ENCODE results near the gene FBXW12. TPM values are rescaled to one million over a fixed set of nuclear protein-coding genes. Genes with fewer than 3 reads are reported as not detected.

Gene FBXW12
- total RNA-seq, 4 donors from 2014 or later: not detected

DNA sequence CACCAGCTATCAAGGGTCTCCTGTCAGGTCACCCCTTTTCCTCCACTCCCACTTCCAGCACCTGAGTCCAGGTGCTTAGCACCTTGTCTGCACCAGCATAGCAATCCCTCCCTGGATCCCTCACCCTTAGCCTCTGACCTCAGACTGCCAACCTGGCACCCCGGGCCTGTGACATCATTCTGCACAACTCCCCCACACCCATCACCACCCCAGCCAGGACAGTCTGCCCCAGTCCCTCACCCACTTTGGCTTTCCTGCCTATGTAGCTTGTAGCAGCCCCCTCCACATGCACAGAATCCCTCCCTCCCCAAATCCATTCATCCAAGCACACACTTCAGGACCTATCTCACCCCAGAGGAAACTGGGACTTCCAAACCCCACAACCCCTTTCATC is 58.7 kb downstream of the FBXW12 start:
- TF ChIP-seq, protein P1, sequence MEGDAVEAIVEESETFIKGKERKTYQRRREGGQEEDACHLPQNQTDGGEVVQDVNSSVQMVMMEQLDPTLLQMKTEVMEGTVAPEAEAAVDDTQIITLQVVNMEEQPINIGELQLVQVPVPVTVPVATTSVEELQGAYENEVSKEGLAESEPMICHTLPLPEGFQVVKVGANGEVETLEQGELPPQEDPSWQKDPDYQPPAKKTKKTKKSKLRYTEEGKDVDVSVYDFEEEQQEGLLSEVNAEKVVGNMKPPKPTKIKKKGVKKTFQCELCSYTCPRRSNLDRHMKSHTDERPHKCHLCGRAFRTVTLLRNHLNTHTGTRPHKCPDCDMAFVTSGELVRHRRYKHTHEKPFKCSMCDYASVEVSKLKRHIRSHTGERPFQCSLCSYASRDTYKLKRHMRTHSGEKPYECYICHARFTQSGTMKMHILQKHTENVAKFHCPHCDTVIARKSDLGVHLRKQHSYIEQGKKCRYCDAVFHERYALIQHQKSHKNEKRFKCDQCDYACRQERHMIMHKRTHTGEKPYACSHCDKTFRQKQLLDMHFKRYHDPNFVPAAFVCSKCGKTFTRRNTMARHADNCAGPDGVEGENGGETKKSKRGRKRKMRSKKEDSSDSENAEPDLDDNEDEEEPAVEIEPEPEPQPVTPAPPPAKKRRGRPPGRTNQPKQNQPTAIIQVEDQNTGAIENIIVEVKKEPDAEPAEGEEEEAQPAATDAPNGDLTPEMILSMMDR (IDR thresholded peaks at IDR 0.05 in 4 of 5, conservative IDR thresholded peaks at IDR 0.05 in 1 of 5): no peak
- no peak for TF ChIP-seq POLR2A (IDR thresholded peaks at IDR 0.05)
- intact Hi-C loops (cut with DNase I; ENCODE audit: low total_unique reads): no loop called here
- no peak overlapping the region for H3K27ac ChIP-seq

DNA sequence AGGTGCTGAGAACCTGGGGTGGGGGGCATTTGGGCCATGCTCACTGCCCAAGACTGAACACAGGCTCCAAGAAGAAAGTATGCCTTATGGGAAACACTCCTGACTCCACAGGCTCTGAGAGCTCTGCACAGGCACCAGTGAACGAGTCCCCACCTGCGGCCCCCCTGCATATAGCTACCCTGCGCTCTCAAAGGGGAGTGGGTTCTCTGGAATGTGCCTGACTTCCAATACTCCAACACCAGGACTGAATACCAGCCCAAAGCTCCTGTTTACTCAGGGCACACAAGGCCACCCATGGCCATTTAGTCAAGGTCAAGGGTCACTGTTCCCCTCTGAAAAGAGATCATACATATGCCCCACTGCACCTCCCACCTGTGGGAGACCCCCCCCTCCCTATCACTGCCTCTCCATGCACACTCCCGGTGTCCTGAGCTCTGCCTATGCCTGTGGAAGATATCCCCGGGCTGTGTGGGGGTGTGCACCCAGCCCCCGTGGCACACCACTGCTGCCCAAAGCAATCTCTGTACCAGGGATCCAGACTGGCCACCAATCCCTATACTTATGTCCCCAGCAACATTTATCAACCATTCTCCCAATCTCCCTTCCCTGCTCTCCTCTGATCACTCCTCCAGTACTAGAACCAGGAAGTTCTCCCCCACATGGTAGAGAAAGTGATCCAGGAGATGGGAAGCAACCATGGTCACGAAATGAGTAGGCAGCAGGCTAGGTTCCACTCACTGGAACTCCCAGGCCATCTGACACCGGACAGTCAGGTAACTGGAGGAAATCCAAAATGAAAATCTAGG is 59.4 kb downstream of the FBXW12 start:
- DNase-seq (no peak), ATAC-seq (no peak)
- in situ Hi-C loops (cut with MboI; ENCODE audit: low sequenced_read_pairs in 4 of 4) (loop anchor here in 2 of 4 donors (10.0 kb wide), 1 partner anchor 157 kb away; no protein-coding TSS in a partner anchor), intact Hi-C loops (cut with DNase I; ENCODE audit: low total_unique reads) (no loop called here)
- Histone ChIP-seq H3K4me3 (no peak overlapping the region), H3K36me3 (no peaks in the 10 kb centered on the region), H3K4me1 (peaks cover 5% of the 10 kb centered on the region in 2 donors), H3K9me3 (no peaks in the 10 kb centered on the region), H3K27ac (no peak overlapping the region), H3K27me3 (peaks cover 0 to 10% (median 0%) of the 10 kb centered on the region in 3 donors)
- TF ChIP-seq POLR2A (IDR thresholded peaks at IDR 0.05): no peak
- TF ChIP-seq, protein P1 (IDR thresholded peaks at IDR 0.05 in 4 of 5, conservative IDR thresholded peaks at IDR 0.05 in 1 of 5): no peak

More for the DNA sequence above, 58.7 kb downstream of the FBXW12 start:
- Histone ChIP-seq H3K36me3 (no peaks in the 10 kb centered on the region), H3K4me1 (peaks cover 5 to 9% of the 10 kb centered on the region in 2 donors), H3K4me3 (no peak overlapping the region), H3K27me3 (peaks cover 0 to 10% (median 0%) of the 10 kb centered on the region in 3 donors), H3K9me3 (no peaks in the 10 kb centered on the region)
- ATAC-seq (no peak), DNase-seq (no peak)
- in situ Hi-C loops (cut with MboI; ENCODE audit: low sequenced_read_pairs in 4 of 4): loop anchor here in 2 of 4 donors (10.0 kb wide), 1 partner anchor 156 kb away; no protein-coding TSS in a partner anchor

DNA sequence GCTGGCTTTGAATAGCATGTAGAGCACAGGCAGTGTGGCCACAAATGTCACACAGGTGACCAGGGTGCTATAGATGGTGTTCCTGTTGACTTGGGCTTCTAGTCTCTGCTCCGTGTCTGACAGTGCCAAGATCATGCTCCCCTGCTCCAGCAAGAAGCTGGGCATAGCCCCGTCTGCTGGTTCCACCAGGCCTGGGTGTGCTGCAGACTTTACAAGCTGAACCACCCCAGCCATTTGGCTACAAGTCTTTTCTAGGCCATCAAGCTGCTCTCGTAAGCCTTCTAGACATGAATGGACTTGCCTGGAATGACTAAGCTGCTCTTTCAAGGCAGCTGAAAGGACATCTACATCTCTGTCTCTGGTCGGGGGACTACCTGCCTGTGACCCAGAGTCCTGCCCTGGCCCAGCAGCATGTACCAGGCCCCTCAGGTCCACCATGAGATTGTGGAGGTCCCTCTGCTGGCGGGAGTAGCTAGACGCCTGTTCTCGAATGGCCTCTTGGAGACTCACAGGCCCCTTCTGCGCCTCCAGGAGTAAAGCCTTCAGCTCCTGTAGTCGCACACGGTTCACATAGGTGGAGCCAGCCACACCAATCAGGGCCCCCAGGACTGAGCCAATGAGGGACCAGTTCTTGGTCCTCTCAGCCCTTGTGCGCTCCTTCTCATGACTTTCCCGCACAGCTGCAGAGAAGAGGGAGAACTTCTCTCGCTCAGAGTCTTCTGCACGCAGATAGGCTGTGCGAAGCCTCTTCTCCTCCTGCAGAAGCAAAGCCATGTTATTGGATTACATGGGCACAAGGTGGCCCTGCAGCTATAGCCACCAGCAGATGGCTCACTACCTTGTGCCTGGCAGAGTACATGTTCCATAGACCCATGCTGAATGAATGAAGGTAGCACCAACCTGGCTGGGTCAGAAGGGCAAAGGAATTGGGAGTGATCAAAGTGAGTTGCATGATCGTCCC is 60.7 kb downstream of the FBXW12 start:
- Histone ChIP-seq H3K27ac (no peak overlapping the region), H3K36me3 (no peaks in the 10 kb centered on the region), H3K4me3 (no peak overlapping the region), H3K9me3 (no peaks in the 10 kb centered on the region), H3K4me1 (peaks cover 4 to 5% of the 10 kb centered on the region in 2 donors), H3K27me3 (peaks cover 0 to 10% (median 0%) of the 10 kb centered on the region in 3 donors)
- intact Hi-C loops (cut with DNase I; ENCODE audit: low total_unique reads): no loop called here
- in situ Hi-C loops (cut with MboI; ENCODE audit: low sequenced_read_pairs in 4 of 4): loop anchor here in 2 of 4 donors (10.0 kb wide), 1 partner anchor 158 kb away; no protein-coding TSS in a partner anchor
- TF ChIP-seq POLR2A (IDR thresholded peaks at IDR 0.05): no peak
- TF ChIP-seq, protein P1 (IDR thresholded peaks at IDR 0.05 in 4 of 5, conservative IDR thresholded peaks at IDR 0.05 in 1 of 5): no peak
- DNase-seq: no peak
- ATAC-seq: no peak

DNA sequence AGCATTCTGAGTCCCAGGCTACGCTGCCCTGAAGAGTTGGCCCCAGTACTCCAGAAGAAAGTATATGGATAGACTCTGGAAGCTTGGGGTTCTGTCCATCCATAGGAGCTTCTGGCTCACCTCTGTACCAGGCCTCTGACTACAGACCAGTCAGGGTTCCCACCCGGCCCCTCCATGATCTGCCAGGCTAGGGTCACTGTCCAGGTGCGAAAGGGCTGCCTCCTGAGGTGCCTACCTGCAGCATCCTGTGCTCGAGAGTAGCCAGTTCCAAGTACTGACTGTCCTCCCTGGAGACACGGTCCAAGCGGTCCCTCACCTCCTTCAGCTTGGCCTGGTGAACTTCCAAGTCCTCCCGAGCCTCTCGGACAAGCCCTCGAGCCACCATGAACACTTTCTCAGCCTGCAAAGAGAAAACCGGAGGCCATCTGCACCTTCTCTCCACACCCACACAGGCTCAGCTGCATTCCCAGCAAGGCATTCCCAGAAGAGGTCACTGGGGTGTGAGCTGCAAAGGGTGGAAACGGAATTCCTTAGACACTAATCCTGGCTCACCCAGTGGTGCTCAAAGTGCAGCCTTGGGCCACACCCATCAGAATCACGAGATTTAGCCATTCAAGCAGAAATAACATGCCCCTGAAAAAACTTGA is 61.6 kb downstream of the FBXW12 start:
- DNase-seq: peak in 1 of 2 donors; percentile 18
- Histone ChIP-seq H3K4me3 (no peak overlapping the region), H3K36me3 (no peaks in the 10 kb centered on the region), H3K27ac (no peak overlapping the region), H3K9me3 (no peaks in the 10 kb centered on the region), H3K27me3 (peaks cover 0 to 3% (median 0%) of the 10 kb centered on the region in 3 donors), H3K4me1 (peaks cover 4 to 5% of the 10 kb centered on the region in 2 donors)
- in situ Hi-C loops (cut with MboI; ENCODE audit: low sequenced_read_pairs in 4 of 4) (loop anchor here in 2 of 4 donors (10.0 kb wide), 1 partner anchor 159 kb away; no protein-coding TSS in a partner anchor), intact Hi-C loops (cut with DNase I; ENCODE audit: low total_unique reads) (no loop called here)
- TF ChIP-seq POLR2A (IDR thresholded peaks at IDR 0.05): no peak
- TF ChIP-seq, protein P1 (IDR thresholded peaks at IDR 0.05 in 4 of 5, conservative IDR thresholded peaks at IDR 0.05 in 1 of 5): no peak
- ATAC-seq: no peak
